CD4-positive, alpha-beta T cell (primary cell): ENCODE results near the gene PCNA. TPM values are rescaled to one million over a fixed set of nuclear protein-coding genes. Genes with fewer than 3 reads are reported as not detected.

ENCODE experiments used
- ATAC-seq: fragments of 200-7000 bp; cut with Tn5 transposase; one replicate; pipeline ENCODE4 v1.10.0; 2022; ENCODE audit warnings: mild to moderate bottlenecking; ENCODE audit not compliant: poor library complexity
- CTCF ChIA-PET: fragments of 350-600 bp; sonication (Branson Sonifier 250); formaldehyde crosslinking; loops from one replicate; lab custom pipeline; 2021; ENCODE audit warnings: antibody characterized with exemption, inconsistent platforms; lab: Charles Lee
- POLR2A ChIA-PET: fragments of 350-600 bp; sonication (Branson Sonifier 250); formaldehyde crosslinking; loops from one replicate; lab custom pipeline; 2021; ENCODE audit warnings: antibody characterized with exemption, inconsistent platforms; lab: Charles Lee
- DNase-seq, 14 experiments: peaks; one replicate each; pipeline ENCODE4 v3.0.0-alpha.2; 2013 to 2020; ENCODE audit warnings: mixed read lengths in 2 of 14
- H3K27ac ChIP-seq, 2 donors: one replicate each; pipeline versions ENCODE4 v1.5.1 to v1.7.0; 2013; ENCODE audit warnings: low read length in 2 of 2, low read depth in 1 of 2, mild to moderate bottlenecking in 1 of 2
- H3K27me3 ChIP-seq, 2 experiments: 1 replicate in 1 of 2; 2 replicates in 1 of 2; pipeline versions ENCODE4 v1.6.1 to v1.7.0; 2013; ENCODE audit warnings: low read length in 2 of 2, control low read depth in 1 of 2, mild to moderate bottlenecking in 1 of 2, moderate library complexity in 1 of 2; ENCODE audit not compliant: insufficient read depth in 2 of 2, control insufficient read depth in 1 of 2
- H3K36me3 ChIP-seq: one replicate; pipeline ENCODE4 v1.6.1; 2013; ENCODE audit warnings: low read length, control low read depth; ENCODE audit not compliant: insufficient read depth
- H3K4me1 ChIP-seq: one replicate; pipeline ENCODE4 v1.6.1; 2013; ENCODE audit warnings: low read length, control low read depth; ENCODE audit not compliant: insufficient read depth
- H3K4me3 ChIP-seq: one replicate; pipeline ENCODE4 v1.5.1; 2013; ENCODE audit warnings: mild to moderate bottlenecking, low read length, moderate library complexity
- H3K9me3 ChIP-seq, 2 experiments: 1 replicate in 1 of 2; 2 replicates in 1 of 2; pipeline versions ENCODE4 v1.6.1 to v1.7.0; 2013; ENCODE audit warnings: low read length in 2 of 2, mild to moderate bottlenecking in 2 of 2, control low read depth in 1 of 2, moderate library complexity in 1 of 2; ENCODE audit not compliant: control insufficient read depth in 1 of 2, insufficient read depth in 1 of 2
- H3K27ac Mint-ChIP-seq: one replicate; pipeline ENCODE4 v1.8.0; 2020; ENCODE audit warnings: mixed read lengths
- H3K27me3 Mint-ChIP-seq: one replicate; pipeline ENCODE4 v1.8.0; 2021; ENCODE audit warnings: mixed read lengths
- H3K36me3 Mint-ChIP-seq: one replicate; pipeline ENCODE4 v1.8.0; 2021; ENCODE audit warnings: low read depth, mixed read lengths
- H3K4me1 Mint-ChIP-seq: one replicate; pipeline ENCODE4 v1.8.0; 2021; ENCODE audit warnings: low read depth, mixed read lengths
- H3K4me3 Mint-ChIP-seq: one replicate; pipeline ENCODE4 v1.8.0; 2020; ENCODE audit warnings: mild to moderate bottlenecking, mixed read lengths
- H3K9me3 Mint-ChIP-seq: one replicate; pipeline ENCODE4 v1.8.0; 2020; ENCODE audit warnings: mixed read lengths
- intact Hi-C, 2 experiments: fragments of 100-400 bp; cut with DNase I in 1 of 2; cut with micrococcal nuclease in 1 of 2; formaldehyde crosslinking; loops; one replicate each; pipeline versions ENCODE4 v1.15.1 to v1.9.0; 2023 to 2025; cut with DNase I, micrococcal nuclease
- total RNA-seq, 174 experiments: library from RNA in 2 of 174; stranded (reverse) in 2 of 174; gene quantifications; one replicate each; pipeline ENCODE4 v1.2.3 and lab custom pipeline; 2021 to 2026
- TF ChIP-seq, protein P1 (sequence below): fragments of 200-600 bp; IDR thresholded peaks from one replicate; pipeline ENCODE4 v1.8.0; 2022; ENCODE audit warnings: antibody characterized with exemption, mild to moderate bottlenecking

PCNA gene
- total RNA-seq, 2 experiments from 2014 or later, result 32.6 to 33.0 TPM

DNA sequence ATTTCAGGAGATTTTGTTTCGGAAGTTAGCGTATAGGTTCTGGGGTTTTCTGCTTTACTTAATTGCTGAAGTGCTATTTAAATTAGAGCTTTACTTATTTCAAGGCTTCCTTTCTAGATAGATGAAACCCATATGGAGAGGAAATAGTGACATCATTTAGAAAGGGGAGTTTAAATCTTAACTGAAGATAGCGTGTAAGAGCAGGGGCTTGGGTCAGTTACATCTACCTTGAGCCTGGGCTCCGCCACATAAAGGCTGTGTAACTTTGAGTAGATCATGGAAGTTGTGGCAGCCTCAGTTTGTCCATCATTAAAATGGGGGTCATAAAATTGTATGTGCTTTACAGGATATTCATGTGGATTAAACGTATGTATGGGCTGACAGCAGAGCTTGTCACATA, 11.7 kb upstream of the PCNA start:
- H3K4me1 Mint-ChIP-seq, result peaks cover 43% of the 10 kb centered on the region
- intact Hi-C loops, result no loop called here
- POLR2A ChIA-PET, result interaction anchor here (1.2 kb wide), 1 partner anchor 9 kb away, joined by 3 read pairs; no protein-coding TSS in a partner anchor

GRCh38 chr20:5128886-5129285, 9.1 kb upstream of the PCNA start:
- Mint-ChIP-seq H3K9me3 (no peaks in the 10 kb centered on the region), H3K4me3 (peak overlapping the region; percentile 95), H3K27me3 (no peaks in the 10 kb centered on the region), H3K4me1 (peaks cover 38% of the 10 kb centered on the region), H3K36me3 (peaks cover 33% of the 10 kb centered on the region), H3K27ac (peak overlapping the region; percentile 97)
- ATAC-seq (no peak), DNase-seq (peak in 1 of 14 experiments; percentile 4)
- H3K27ac ChIP-seq, result peak overlapping the region in 1 of 2 donors; percentile 95
- no peaks in the 10 kb centered on the region for H3K36me3 ChIP-seq
- H3K9me3 ChIP-seq, result no peaks in the 10 kb centered on the region
- CTCF ChIA-PET, result interaction anchor here (0.9 to 1.4 kb wide), 2 partner anchors 9 to 63 kb away, joined by 4 read pairs; partner anchors contain the start of gene PCNA
- TF ChIP-seq, protein P1, sequence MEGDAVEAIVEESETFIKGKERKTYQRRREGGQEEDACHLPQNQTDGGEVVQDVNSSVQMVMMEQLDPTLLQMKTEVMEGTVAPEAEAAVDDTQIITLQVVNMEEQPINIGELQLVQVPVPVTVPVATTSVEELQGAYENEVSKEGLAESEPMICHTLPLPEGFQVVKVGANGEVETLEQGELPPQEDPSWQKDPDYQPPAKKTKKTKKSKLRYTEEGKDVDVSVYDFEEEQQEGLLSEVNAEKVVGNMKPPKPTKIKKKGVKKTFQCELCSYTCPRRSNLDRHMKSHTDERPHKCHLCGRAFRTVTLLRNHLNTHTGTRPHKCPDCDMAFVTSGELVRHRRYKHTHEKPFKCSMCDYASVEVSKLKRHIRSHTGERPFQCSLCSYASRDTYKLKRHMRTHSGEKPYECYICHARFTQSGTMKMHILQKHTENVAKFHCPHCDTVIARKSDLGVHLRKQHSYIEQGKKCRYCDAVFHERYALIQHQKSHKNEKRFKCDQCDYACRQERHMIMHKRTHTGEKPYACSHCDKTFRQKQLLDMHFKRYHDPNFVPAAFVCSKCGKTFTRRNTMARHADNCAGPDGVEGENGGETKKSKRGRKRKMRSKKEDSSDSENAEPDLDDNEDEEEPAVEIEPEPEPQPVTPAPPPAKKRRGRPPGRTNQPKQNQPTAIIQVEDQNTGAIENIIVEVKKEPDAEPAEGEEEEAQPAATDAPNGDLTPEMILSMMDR, result no peak
- no peaks in the 10 kb centered on the region for H3K27me3 ChIP-seq
- intact Hi-C loops, result loop anchor here in 1 of 2 experiments (5.0 kb wide), 1 partner anchor 318 kb away; no protein-coding TSS in a partner anchor
- peaks cover 28% of the 10 kb centered on the region for H3K4me1 ChIP-seq
- no peak overlapping the region for H3K4me3 ChIP-seq
- POLR2A ChIA-PET, result no interaction called here

More for the DNA sequence above, 11.7 kb upstream of the PCNA start:
- H3K36me3 Mint-ChIP-seq, result peaks cover 36% of the 10 kb centered on the region
- Histone ChIP-seq H3K27me3 (no peaks in the 10 kb centered on the region), H3K4me3 (no peak overlapping the region), H3K9me3 (no peaks in the 10 kb centered on the region), H3K36me3 (peaks cover 14% of the 10 kb centered on the region), H3K27ac (no peak overlapping the region), H3K4me1 (peaks cover 30% of the 10 kb centered on the region)
- no peaks in the 10 kb centered on the region for H3K9me3 Mint-ChIP-seq
- no peaks in the 10 kb centered on the region for H3K27me3 Mint-ChIP-seq
- no peak overlapping the region for H3K27ac Mint-ChIP-seq
- CTCF ChIA-PET, result interaction anchor here (0.7 to 1.0 kb wide), 2 partner anchors 15 to 81 kb away, joined by 3 read pairs; no protein-coding TSS in a partner anchor
- TF ChIP-seq, protein P1, result no peak
- DNase-seq, result no peak
- ATAC-seq, result no peak
- H3K4me3 Mint-ChIP-seq, result no peak overlapping the region

- POLR2A ChIA-PET, result interaction anchor here (2.1 kb wide), 3 partner anchors 40 to 314 kb away, joined by 11 to 46 read pairs (median 15); no protein-coding TSS in a partner anchor
- H3K4me3 ChIP-seq, result peak overlapping the region; percentile 76
- Mint-ChIP-seq H3K4me3 (peak overlapping the region; percentile 95), H3K36me3 (peaks cover 33% of the 10 kb centered on the region), H3K4me1 (peaks cover 38% of the 10 kb centered on the region), H3K27me3 (no peaks in the 10 kb centered on the region), H3K27ac (peak overlapping the region; percentile 97), H3K9me3 (no peaks in the 10 kb centered on the region)
- ATAC-seq (no peak), DNase-seq (peak in 3 of 14 experiments; percentile 19 to 40 (median 26))
- no peaks in the 10 kb centered on the region for H3K9me3 ChIP-seq
- TF ChIP-seq, protein P1, result no peak
- H3K4me1 ChIP-seq, result peaks cover 23% of the 10 kb centered on the region
- no peaks in the 10 kb centered on the region for H3K36me3 ChIP-seq
- H3K27me3 ChIP-seq, result no peaks in the 10 kb centered on the region
- CTCF ChIA-PET, result interaction anchor here (1.4 to 2.1 kb wide), 3 partner anchors 27 to 65 kb away, joined by 4 to 38 read pairs (median 8); no protein-coding TSS in a partner anchor
- intact Hi-C loops, result loop anchor here in 1 of 2 experiments (5.0 kb wide), 1 partner anchor 319 kb away; no protein-coding TSS in a partner anchor
- peak overlapping the region; percentile 95 to 98 for H3K27ac ChIP-seq
Measured at GRCh38 chr20:5127859-5128424, 8.2 kb upstream of the PCNA start.
